IPS DF 19.7 (cell line): Measurements from ENCODE around the gene FN3K.

Experiments used
- DNase-seq: peaks from one replicate; pipeline ENCODE4 v3.0.0-alpha.2; 2013; ENCODE audit warnings: low read depth, low spot score

Gene FN3K

GRCh38 chr17:82703935-82704865, 31.2 kb upstream of the FN3K start:
- DNase-seq, result no peak

GRCh38 chr17:82704886-82705285, 30.5 kb upstream of the FN3K start:
- no peak for DNase-seq

GRCh38 chr17:82705756-82706155, 29.7 kb upstream of the FN3K start:
- DNase-seq, result no peak

- no peak for DNase-seq
Observed at GRCh38 chr17:82709024-82709675, 26.3 kb upstream of the FN3K start.

GRCh38 chr17:82709676-82710498, 25.5 kb upstream of the FN3K start:
- no peak for DNase-seq

- no peak for DNase-seq
Observed at GRCh38 chr17:82710499-82711232, 24.7 kb upstream of the FN3K start.

GRCh38 chr17:82713071-82713723, 22.2 kb upstream of the FN3K start:
- DNase-seq, result no peak

GRCh38 chr17:82716203-82717010, 19.0 kb upstream of the FN3K start, which contains the start of gene FN3KRP:
Gene FN3KRP (plus strand): TSS chr17:82716706. CDS start chr17:82716756, 50 bp downstream.
- DNase-seq, result no peak

GRCh38 chr17:82718986-82719685, 16.3 kb upstream of the FN3K start:
- DNase-seq, result no peak

GRCh38 chr17:82720204-82720603, 15.2 kb upstream of the FN3K start:
- no peak for DNase-seq

GRCh38 chr17:82722341-82723013, 12.9 kb upstream of the FN3K start:
- DNase-seq, result no peak

- DNase-seq, result no peak
Observed at GRCh38 chr17:82723169-82723807, 12.1 kb upstream of the FN3K start.

- DNase-seq, result no peak
Observed at GRCh38 chr17:82726427-82726826, 9.0 kb upstream of the FN3K start.

GRCh38 chr17:82729479-82730260, 5.7 kb upstream of the FN3K start:
- DNase-seq, result no peak

GRCh38 chr17:82732118-82732743, 3.2 kb upstream of the FN3K start:
- DNase-seq, result no peak

- no peak for DNase-seq
Observed at GRCh38 chr17:82736511-82737185, 1.2 kb downstream of the FN3K start.
